ENCODE results near the gene REPIN1. TPM values are rescaled to one million over a fixed set of nuclear protein-coding genes. Genes with fewer than 3 reads are reported as not detected.

REPIN1 gene
- total RNA-seq, 1 donor from 2014 or later = 67.2 TPM

- intact Hi-C loops (cut with micrococcal nuclease) = no loop called here
- Mint-ChIP-seq H3K4me1 (ENCODE audit: low read depth) (no peaks in the 10 kb centered on the region), H3K27ac (no peak overlapping the region), H3K27me3 (ENCODE audit: insufficient read depth) (peaks cover 34% of the 10 kb centered on the region), H3K4me3 (no peak overlapping the region), H3K9me3 (peaks cover 2% of the 10 kb centered on the region), H3K36me3 (ENCODE audit: low read depth) (peaks cover 4% of the 10 kb centered on the region)
- no peak for DNase-seq (ENCODE audit: low spot score)
These were observed 28.4 kb upstream of the REPIN1 start for GRCh38 chr7:150340024-150340749.

- Mint-ChIP-seq H3K27ac (no peak overlapping the region), H3K4me3 (no peak overlapping the region), H3K4me1 (ENCODE audit: low read depth) (no peaks in the 10 kb centered on the region), H3K9me3 (peaks cover 2% of the 10 kb centered on the region), H3K36me3 (ENCODE audit: low read depth) (peaks cover 4% of the 10 kb centered on the region), H3K27me3 (ENCODE audit: insufficient read depth) (peaks cover 34% of the 10 kb centered on the region)
- no peak for DNase-seq (ENCODE audit: low spot score)
- intact Hi-C loops (cut with micrococcal nuclease) = no loop called here
These were observed 27.8 kb upstream of the REPIN1 start for GRCh38 chr7:150340875-150341262.

GRCh38 chr7:150341263-150342120 is 27.1 kb upstream of the REPIN1 start, which contains the start of gene RARRES2:
Gene RARRES2 (minus strand): TSS chr7:150341629. CDS start chr7:150340609, 1,020 bp downstream.
- Mint-ChIP-seq H3K4me3 (no peak within 1 kb of the TSS), H3K27ac (no peak within 1 kb of the TSS), H3K36me3 (ENCODE audit: low read depth) (peaks cover 3% of the 10 kb centered on the region), H3K27me3 (ENCODE audit: insufficient read depth) (peaks cover 37% of the 10 kb centered on the region), H3K4me1 (ENCODE audit: low read depth) (no peaks in the 10 kb centered on the region), H3K9me3 (peaks cover 2% of the 10 kb centered on the region)
- no peak for DNase-seq (ENCODE audit: low spot score)
- intact Hi-C loops (cut with micrococcal nuclease) = no loop called here

- H3K27ac Mint-ChIP-seq = no peak overlapping the region
- peaks cover 3% of the 10 kb centered on the region for H3K36me3 Mint-ChIP-seq (ENCODE audit: low read depth)
- no peaks in the 10 kb centered on the region for H3K4me1 Mint-ChIP-seq (ENCODE audit: low read depth)
- intact Hi-C loops (cut with micrococcal nuclease) = no loop called here
- DNase-seq (ENCODE audit: low spot score) = no peak
- H3K27me3 Mint-ChIP-seq (ENCODE audit: insufficient read depth) = peaks cover 38% of the 10 kb centered on the region
- H3K9me3 Mint-ChIP-seq = peaks cover 2% of the 10 kb centered on the region
- H3K4me3 Mint-ChIP-seq = no peak overlapping the region
These were observed 26.6 kb upstream of the REPIN1 start for GRCh38 chr7:150342121-150342408.

- Mint-ChIP-seq H3K9me3 (peaks cover 2% of the 10 kb centered on the region), H3K36me3 (ENCODE audit: low read depth) (no peaks in the 10 kb centered on the region), H3K27ac (no peak overlapping the region), H3K4me1 (ENCODE audit: low read depth) (no peaks in the 10 kb centered on the region), H3K27me3 (ENCODE audit: insufficient read depth) (peaks cover 40% of the 10 kb centered on the region), H3K4me3 (no peak overlapping the region)
- intact Hi-C loops (cut with micrococcal nuclease) = no loop called here
- DNase-seq (ENCODE audit: low spot score) = no peak
These were observed 25.4 kb upstream of the REPIN1 start for GRCh38 chr7:150343225-150343624.

DNA sequence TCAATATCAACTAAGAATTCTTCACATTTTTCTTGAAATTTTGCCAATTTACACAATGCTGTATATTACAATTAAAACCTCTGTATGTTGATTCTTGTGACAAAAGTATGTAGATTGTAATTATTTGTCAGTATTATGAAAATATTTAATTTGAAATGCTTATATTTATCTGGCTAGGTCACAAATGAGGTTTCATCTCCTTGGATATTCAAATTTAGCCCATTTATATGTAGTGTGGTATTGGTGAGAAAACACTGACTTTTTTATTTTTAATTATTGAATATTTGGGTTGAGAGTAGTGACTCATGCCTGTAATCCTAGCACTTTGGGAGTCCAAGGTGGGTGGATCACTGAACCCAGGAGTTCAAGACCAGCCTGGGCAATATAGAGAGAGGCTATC is 24.3 kb upstream of the REPIN1 start:
- DNase-seq (ENCODE audit: low spot score) = no peak
- peaks cover 2% of the 10 kb centered on the region for H3K9me3 Mint-ChIP-seq
- intact Hi-C loops (cut with micrococcal nuclease) = no loop called here
- H3K36me3 Mint-ChIP-seq (ENCODE audit: low read depth) = no peaks in the 10 kb centered on the region
- no peak overlapping the region for H3K4me3 Mint-ChIP-seq
- no peaks in the 10 kb centered on the region for H3K4me1 Mint-ChIP-seq (ENCODE audit: low read depth)
- no peak overlapping the region for H3K27ac Mint-ChIP-seq
- H3K27me3 Mint-ChIP-seq (ENCODE audit: insufficient read depth) = peaks cover 40% of the 10 kb centered on the region

- Mint-ChIP-seq H3K4me1 (ENCODE audit: low read depth) (no peaks in the 10 kb centered on the region), H3K9me3 (peaks cover 2% of the 10 kb centered on the region), H3K27me3 (ENCODE audit: insufficient read depth) (peaks cover 38% of the 10 kb centered on the region), H3K27ac (no peak overlapping the region), H3K36me3 (ENCODE audit: low read depth) (no peaks in the 10 kb centered on the region), H3K4me3 (no peak overlapping the region)
- no peak for DNase-seq (ENCODE audit: low spot score)
- intact Hi-C loops (cut with micrococcal nuclease) = no loop called here
These were observed 23.6 kb upstream of the REPIN1 start for GRCh38 chr7:150345012-150345411.

GRCh38 chr7:150346922-150347321 is 21.7 kb upstream of the REPIN1 start:
- Mint-ChIP-seq H3K4me3 (no peak overlapping the region), H3K27me3 (ENCODE audit: insufficient read depth) (peaks cover 38% of the 10 kb centered on the region), H3K27ac (no peak overlapping the region), H3K9me3 (peaks cover 2% of the 10 kb centered on the region), H3K4me1 (ENCODE audit: low read depth) (no peaks in the 10 kb centered on the region), H3K36me3 (ENCODE audit: low read depth) (no peaks in the 10 kb centered on the region)
- DNase-seq (ENCODE audit: low spot score) = no peak
- intact Hi-C loops (cut with micrococcal nuclease) = no loop called here

DNA sequence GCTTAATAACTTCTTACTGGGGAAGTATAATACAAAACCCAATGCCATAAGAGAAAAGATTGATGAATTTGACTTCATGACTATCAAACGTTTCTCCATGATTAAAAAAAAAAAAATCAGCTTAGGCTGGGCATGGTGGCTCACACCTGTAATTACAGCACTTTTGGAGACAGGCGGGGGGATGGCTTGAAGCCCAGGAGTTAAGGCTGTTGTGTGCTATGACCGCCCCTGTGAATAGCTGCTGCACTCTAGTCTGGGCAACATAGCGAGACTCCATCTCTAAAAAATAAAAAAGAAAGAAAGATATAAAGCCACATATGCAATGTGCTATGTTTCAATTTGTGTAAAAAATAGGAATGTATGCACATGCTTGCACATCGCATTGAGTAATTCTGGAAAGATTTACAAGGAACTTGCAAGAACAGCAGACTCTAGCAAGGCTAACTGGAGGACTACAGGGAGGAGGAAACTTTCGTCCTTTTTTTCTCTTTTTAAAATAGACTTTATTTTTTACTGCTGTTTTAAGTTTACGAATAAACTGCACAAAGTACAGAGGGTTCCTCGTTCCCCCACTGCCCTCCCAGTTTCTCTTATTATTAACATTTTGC is 16.9 kb upstream of the REPIN1 start:
- H3K4me3 Mint-ChIP-seq = no peak overlapping the region
- no peak overlapping the region for H3K27ac Mint-ChIP-seq
- H3K36me3 Mint-ChIP-seq (ENCODE audit: low read depth) = no peaks in the 10 kb centered on the region
- H3K27me3 Mint-ChIP-seq (ENCODE audit: insufficient read depth) = peaks cover 15% of the 10 kb centered on the region
- intact Hi-C loops (cut with micrococcal nuclease) = no loop called here
- H3K4me1 Mint-ChIP-seq (ENCODE audit: low read depth) = peaks cover 12% of the 10 kb centered on the region
- no peaks in the 10 kb centered on the region for H3K9me3 Mint-ChIP-seq
- DNase-seq (ENCODE audit: low spot score) = no peak

- peaks cover 13% of the 10 kb centered on the region for H3K27me3 Mint-ChIP-seq (ENCODE audit: insufficient read depth)
- intact Hi-C loops (cut with micrococcal nuclease) = loop anchor here (1.0 kb wide), 5 partner anchors 24 to 402 kb away; partner anchors contain the start of gene ZNF775
- DNase-seq (ENCODE audit: low spot score) = no peak
- no peaks in the 10 kb centered on the region for H3K9me3 Mint-ChIP-seq
- H3K4me3 Mint-ChIP-seq = no peak overlapping the region
- H3K36me3 Mint-ChIP-seq (ENCODE audit: low read depth) = peaks cover 3% of the 10 kb centered on the region
- peaks cover 44% of the 10 kb centered on the region for H3K4me1 Mint-ChIP-seq (ENCODE audit: low read depth)
- H3K27ac Mint-ChIP-seq = no peak overlapping the region
These were observed 13.0 kb upstream of the REPIN1 start for GRCh38 chr7:150355666-150356059.

DNA sequence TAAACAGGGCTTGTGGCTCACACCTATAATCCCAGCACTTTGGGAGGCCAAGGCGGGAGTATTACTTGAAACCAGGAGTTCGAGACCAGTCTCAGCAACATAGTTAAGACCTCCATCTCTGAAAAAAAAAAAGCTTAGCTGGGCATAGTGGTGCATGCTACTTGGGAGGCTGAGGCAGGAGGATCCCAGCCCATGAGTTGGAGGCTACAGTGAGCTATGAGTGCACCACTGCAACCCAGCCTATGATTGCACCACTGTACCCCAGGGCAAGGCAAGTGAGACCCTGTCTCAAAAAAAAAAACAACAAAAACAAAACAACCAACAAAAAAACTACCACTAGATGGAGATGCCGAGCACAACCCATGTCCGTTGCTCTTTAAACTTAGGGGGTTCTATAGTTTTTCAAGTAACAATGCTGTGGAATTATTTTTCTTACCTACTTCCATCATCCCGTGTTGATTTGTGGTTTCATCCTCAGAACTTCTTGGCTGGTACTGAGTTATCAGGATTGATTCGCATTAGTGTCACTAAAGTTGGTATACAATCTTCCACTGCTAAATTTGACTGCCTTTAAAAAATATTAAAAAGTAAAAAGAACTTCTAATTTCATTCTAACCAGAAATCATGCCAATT is 12.2 kb upstream of the REPIN1 start:
- Mint-ChIP-seq H3K36me3 (ENCODE audit: low read depth) (peaks cover 3% of the 10 kb centered on the region), H3K4me1 (ENCODE audit: low read depth) (peaks cover 44% of the 10 kb centered on the region), H3K9me3 (no peaks in the 10 kb centered on the region), H3K4me3 (no peak overlapping the region), H3K27me3 (ENCODE audit: insufficient read depth) (peaks cover 8% of the 10 kb centered on the region), H3K27ac (no peak overlapping the region)
- intact Hi-C loops (cut with micrococcal nuclease) = loop anchor here (1.0 kb wide), 5 partner anchors 23 to 401 kb away; partner anchors contain the start of gene ZNF775
- no peak for DNase-seq (ENCODE audit: low spot score)

- Mint-ChIP-seq H3K4me1 (ENCODE audit: low read depth) (peaks cover 44% of the 10 kb centered on the region), H3K4me3 (peak overlapping the region; percentile 59), H3K36me3 (ENCODE audit: low read depth) (peaks cover 3% of the 10 kb centered on the region), H3K9me3 (no peaks in the 10 kb centered on the region), H3K27me3 (ENCODE audit: insufficient read depth) (peaks cover 2% of the 10 kb centered on the region), H3K27ac (peak overlapping the region; percentile 84)
- no peak for DNase-seq (ENCODE audit: low spot score)
- intact Hi-C loops (cut with micrococcal nuclease) = loop anchor here (1.0 kb wide), 1 partner anchor 11 kb away; the partner anchor contains the start of gene REPIN1
These were observed 11.4 kb upstream of the REPIN1 start for GRCh38 chr7:150357270-150357669.

All from activated T-helper 1 cell treated with anti-CD3 and anti-CD28 coated beads, Interleukin-12 subunit alpha, Interleukin-12 subunit beta, Interleukin-2, Interleukin-4 antibody, amounts not matched to agents 30 ng/mL and 10 ng/mL and 1 ng/mL, durations not matched to agents 14 hours and 24 hours and 36 hours (primary cell).